Panc1 (cell line): Measurements from ENCODE around the gene SMARCB1.

Experiments used
- SIN3A ChIP-seq: IDR thresholded peaks from 2 replicates; pipeline ENCODE4 v1.6.1; 2012; ENCODE audit warnings: low read depth, mild to moderate bottlenecking, low read length, moderate library complexity, borderline replicate concordance; ENCODE audit not compliant: insufficient read depth
- TF ChIP-seq, protein P1 (sequence below), 2 experiments: IDR thresholded peaks; 2 replicates each; pipeline ENCODE4 v1.6.1; 2011 to 2012; ENCODE audit warnings: low read depth in 2 of 2, control low read depth in 1 of 2, low read length in 1 of 2, mild to moderate bottlenecking in 1 of 2, moderate library complexity in 1 of 2; ENCODE audit not compliant: insufficient read depth in 1 of 2

GRCh38 chr22:23774922-23775436 is 11.8 kb upstream of the SMARCB1 start:
- TF ChIP-seq, protein P1, sequence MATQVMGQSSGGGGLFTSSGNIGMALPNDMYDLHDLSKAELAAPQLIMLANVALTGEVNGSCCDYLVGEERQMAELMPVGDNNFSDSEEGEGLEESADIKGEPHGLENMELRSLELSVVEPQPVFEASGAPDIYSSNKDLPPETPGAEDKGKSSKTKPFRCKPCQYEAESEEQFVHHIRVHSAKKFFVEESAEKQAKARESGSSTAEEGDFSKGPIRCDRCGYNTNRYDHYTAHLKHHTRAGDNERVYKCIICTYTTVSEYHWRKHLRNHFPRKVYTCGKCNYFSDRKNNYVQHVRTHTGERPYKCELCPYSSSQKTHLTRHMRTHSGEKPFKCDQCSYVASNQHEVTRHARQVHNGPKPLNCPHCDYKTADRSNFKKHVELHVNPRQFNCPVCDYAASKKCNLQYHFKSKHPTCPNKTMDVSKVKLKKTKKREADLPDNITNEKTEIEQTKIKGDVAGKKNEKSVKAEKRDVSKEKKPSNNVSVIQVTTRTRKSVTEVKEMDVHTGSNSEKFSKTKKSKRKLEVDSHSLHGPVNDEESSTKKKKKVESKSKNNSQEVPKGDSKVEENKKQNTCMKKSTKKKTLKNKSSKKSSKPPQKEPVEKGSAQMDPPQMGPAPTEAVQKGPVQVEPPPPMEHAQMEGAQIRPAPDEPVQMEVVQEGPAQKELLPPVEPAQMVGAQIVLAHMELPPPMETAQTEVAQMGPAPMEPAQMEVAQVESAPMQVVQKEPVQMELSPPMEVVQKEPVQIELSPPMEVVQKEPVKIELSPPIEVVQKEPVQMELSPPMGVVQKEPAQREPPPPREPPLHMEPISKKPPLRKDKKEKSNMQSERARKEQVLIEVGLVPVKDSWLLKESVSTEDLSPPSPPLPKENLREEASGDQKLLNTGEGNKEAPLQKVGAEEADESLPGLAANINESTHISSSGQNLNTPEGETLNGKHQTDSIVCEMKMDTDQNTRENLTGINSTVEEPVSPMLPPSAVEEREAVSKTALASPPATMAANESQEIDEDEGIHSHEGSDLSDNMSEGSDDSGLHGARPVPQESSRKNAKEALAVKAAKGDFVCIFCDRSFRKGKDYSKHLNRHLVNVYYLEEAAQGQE (IDR thresholded peaks at IDR 0.05; ENCODE audit: insufficient read depth in 1 of 2, low read depth in 2 of 2, low read length in 1 of 2): no peak
- no peak for TF ChIP-seq SIN3A
